Muscle of back (tissue), 13 donors: Measurements from ENCODE around the gene MIDN. TPM values are rescaled to one million over a fixed set of nuclear protein-coding genes. Genes with fewer than 3 reads are reported as not detected.
"Not testable (repeated sequence)": the region's sequence is repeated elsewhere in the genome, so short reads cannot be mapped to it uniquely, and the experiment has no call there.

Source experiments
- DNase-seq, 3 donors: peaks; one replicate each; pipeline versions ENCODE4 v3.0.0 to v3.0.0-alpha.2; 2013
- long read RNA-seq, 9 donors: transcript quantifications; one replicate each; lab custom pipeline, GENCODE V29; 2026
- polyA plus RNA-seq, 10 donors: library from polyadenylated mRNA; unstranded; fragments of 120-200 nt; gene quantifications; one replicate each; pipeline ENCODE4 v1.2.1, GENCODE V29; 2013; ENCODE audit not compliant: insufficient read length in 10 of 10

Gene MIDN
- 10 to 100 TPM; 27.7 to 44.0 (median 33.6) TPM for polyA plus RNA-seq
- long read RNA-seq, donor 1, partial matches to known transcripts: 0 of 6 reads
- long read RNA-seq, donor 1, other reads (novel, unspliced or antisense): 0 of 6 reads
- long read RNA-seq, donor 2, partial matches to known transcripts: 0 of 2 reads
- long read RNA-seq, donor 2, other reads (novel, unspliced or antisense): 0 of 2 reads
- long read RNA-seq, donor 3: 0 reads
- long read RNA-seq, donor 4, partial matches to known transcripts: 0 of 2 reads
- long read RNA-seq, donor 4, other reads (novel, unspliced or antisense): 0 of 2 reads
- long read RNA-seq, donor 5, partial matches to known transcripts: 11 of 13 reads
- long read RNA-seq, donor 5, other reads (novel, unspliced or antisense): 0 of 13 reads
- long read RNA-seq, donor 6, partial matches to known transcripts: 0 of 2 reads
- long read RNA-seq, donor 6, other reads (novel, unspliced or antisense): 0 of 2 reads
- long read RNA-seq, donor 7, partial matches to known transcripts: 8 of 14 reads
- long read RNA-seq, donor 7, other reads (novel, unspliced or antisense): 0 of 14 reads
- long read RNA-seq, donor 8, partial matches to known transcripts: 0 of 4 reads
- long read RNA-seq, donor 8, other reads (novel, unspliced or antisense): 0 of 4 reads
- long read RNA-seq, donor 9: 0 reads

DNA sequence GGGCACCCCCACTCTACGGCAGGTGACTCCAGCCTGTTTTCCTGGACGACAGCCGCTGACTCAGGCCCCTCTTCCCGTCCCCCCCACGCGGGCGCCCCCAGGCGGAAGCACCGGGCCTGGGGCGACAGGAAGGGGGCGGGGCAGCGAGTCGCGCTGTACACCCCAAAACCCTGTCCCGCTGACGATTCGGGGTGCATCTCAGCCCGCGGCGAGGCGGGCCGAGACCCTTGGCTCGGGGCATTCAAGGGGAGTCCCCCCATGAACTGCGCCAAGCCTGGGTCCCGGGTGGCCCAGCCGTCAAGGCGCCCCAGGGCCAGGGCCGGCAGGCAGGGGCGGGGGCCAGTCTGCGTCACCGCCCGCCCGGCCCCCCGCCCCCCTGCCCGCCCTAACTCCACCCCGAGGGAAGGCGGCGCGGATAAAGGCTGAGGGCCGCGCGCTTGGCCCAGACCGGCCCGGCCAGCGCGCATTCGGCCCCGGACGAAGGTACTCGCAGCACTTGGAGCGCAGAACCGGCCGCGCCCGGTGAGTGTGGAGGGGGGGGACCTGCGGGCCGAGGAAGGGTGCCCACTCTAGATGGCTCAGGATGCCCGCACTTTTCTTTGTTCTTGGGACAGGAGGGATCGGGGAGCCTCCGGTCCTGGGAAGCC, at the start of gene MIDN:
TSS of gene MIDN (plus strand) at position 445 of the 647 bp plus-strand sequence. CDS start 1,714 bp downstream, outside the sequence.
- DNase-seq: peak in 2 of 3 donors; percentile 69 to 95

- no peak for DNase-seq
These were observed 48.9 kb upstream of the MIDN start for GRCh38 chr19:1199531-1199930.

GRCh38 chr19:1200614-1201013, 47.8 kb upstream of the MIDN start:
- DNase-seq: not testable (repeated sequence)

DNA sequence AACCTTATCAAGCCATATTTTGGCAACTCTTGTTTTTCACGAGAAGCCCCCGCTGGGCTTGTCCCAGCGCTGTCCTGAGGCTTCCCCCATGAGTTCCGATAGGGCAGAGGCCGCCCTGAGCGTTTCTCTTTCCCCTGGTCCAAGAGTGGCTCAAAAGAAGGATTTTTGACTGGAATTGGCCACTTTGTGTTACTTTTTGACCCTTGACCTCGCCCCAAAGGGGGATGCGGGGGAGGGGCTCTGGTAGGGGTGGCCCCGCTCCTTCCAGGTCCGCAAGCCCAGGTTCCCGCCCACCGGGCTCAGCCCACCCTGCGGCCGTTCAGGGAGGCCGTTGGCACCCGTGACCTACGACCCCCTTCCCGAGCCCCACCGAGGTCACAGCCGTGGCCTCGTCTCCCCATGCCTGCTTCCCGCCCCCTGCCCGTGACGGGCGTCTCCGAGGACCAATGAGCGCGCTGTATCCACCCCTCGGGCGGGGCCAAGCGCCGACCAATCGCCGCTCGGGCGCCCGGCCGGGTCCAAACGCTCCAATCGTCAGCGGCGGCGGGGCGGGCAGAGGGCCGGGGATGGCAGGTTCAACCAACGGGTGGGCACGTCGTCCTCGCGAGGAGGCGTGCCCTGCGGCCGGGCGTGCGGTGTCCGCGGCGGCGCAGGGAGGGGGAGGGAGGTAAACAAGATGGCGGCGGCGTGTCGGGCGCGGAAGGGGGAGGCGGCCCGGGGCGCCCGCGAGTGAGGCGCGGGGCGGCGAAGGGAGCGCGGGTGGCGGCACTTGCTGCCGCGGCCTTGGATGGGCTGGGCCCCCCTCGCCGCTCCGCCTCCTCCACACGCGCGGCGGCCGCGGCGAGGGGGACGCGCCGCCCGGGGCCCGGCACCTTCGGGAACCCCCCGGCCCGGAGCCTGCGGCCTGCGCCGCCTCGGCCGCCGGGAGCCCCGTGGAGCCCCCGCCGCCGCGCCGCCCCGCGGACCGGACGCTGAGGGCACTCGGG, 43.0 kb upstream of the MIDN start, which contains the start of gene STK11:
TSS of gene STK11 (plus strand) at position 665 of the 986 bp plus-strand sequence. CDS start 1,136 bp downstream, outside the sequence.
- DNase-seq: peak; percentile 97 to 99 (median 99)

GRCh38 chr19:1206150-1206863, 42.1 kb upstream of the MIDN start:
- peak in 1 of 3 donors; percentile 59 for DNase-seq

- DNase-seq: peak in 1 of 3 donors; percentile 57
These were observed 41.4 kb upstream of the MIDN start for GRCh38 chr19:1206864-1207450.

GRCh38 chr19:1208830-1209229, 39.6 kb upstream of the MIDN start:
- not testable (repeated sequence) for DNase-seq

GRCh38 chr19:1210227-1210538, 38.2 kb upstream of the MIDN start:
- DNase-seq: no peak

DNA sequence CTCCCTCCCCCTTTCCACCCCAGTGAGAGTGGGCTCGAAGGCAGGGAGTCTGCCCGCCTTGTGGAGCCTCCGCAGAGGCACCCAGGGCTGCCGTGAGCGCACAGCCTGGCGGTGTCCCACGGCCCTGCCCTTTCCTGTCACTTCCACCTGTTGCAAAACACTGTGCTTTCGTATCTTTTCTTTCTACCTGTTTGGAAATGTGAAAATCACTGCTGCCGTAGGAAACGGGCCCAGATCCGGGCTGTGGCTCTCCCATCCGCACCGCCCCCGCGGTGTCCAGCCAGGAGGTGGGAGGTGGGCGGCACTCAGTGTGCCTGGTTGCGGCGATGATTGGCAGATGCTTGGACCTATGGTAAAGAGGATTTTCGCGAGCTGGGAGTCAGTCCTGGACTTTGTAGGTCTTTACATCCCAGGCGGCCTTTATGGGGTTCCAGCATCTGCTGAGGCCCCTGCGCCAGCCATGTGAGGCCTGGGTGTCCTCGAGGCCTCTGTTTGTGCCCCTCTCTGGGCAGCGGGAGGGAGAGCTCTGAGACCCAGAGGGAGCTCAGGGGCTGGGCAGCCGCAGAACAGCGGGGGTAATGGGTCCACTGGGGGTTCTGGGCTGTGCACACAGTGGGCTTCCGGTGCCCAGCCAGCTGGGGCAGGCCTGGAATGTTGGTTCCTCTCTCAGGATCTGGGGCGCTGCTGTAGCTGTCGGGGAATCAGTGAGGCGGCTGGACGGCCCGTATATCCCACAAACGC, 36.7 kb upstream of the MIDN start:
- no peak for DNase-seq

DNA sequence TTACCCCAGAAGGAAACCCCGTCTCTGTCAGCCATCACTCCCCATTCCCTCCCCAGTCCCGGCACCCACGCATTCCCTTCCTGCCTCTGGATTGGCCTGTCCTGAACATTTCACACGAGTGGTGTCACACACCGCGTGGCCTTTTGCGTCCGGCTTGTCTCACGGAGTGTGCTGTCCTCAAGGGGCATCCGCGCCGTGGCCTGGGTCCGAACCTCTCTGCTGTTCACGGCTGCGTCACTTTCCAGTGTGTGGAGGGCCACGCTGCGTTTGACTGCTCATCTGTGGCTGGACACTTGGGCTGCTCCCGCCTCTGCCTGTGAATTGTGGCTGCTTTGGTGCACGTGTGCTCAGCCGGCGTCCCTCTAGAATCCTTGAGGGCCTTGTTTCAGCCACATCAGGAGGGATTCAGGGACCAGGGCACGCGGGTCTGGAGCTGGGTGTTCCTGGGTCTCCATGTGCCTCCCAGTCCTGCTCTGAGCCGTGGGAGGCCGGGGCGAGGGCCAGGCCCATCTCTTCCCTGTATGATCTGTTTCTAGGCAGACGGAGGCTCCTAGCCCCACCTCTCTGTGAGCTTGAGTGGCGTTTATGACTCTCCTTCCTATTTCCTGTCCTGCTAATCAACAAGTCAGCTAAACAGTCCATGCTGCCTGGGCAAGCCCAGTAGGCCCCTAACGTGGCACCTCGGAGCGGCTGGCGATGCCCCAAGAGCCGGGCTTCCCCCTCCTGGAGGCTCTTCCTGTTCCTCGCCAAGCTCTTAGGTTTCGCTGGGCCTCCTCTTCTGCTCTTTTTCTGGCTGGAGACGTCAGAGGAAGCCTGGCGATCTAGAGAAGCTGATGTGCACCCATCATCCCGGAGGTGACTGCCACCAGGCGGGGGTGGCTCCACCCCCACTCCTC, 34.7 kb upstream of the MIDN start:
- DNase-seq: peak in 1 of 3 donors; percentile 75

DNA sequence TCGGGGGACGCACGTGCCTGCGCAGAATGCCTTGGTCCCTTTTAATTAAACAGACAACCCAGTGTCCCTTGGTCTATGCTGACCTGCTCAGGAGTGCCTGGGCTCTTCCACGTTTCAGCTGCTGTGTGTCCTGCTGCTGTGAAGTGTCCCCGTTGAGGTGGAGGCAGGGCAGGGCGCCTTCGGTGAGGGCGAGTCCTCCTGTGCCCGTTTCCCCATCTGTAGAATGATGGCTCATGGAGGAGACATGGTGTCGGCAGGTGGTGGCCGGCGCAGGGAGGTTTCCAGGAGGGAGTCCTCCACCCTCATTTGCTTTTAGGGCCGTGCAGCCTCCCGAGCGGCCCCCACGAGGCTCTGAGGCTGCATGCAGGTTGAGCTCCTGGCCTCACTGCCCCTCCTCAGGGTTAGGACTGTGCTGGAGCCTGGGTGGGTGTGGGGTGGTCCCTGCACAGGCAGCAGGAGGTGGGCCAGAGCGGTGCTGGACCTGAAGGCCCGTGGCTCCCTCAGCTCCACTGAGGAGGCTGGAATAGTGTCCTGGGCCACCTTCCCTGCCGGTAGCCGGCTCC, 34.0 kb upstream of the MIDN start:
- DNase-seq: no peak

DNA sequence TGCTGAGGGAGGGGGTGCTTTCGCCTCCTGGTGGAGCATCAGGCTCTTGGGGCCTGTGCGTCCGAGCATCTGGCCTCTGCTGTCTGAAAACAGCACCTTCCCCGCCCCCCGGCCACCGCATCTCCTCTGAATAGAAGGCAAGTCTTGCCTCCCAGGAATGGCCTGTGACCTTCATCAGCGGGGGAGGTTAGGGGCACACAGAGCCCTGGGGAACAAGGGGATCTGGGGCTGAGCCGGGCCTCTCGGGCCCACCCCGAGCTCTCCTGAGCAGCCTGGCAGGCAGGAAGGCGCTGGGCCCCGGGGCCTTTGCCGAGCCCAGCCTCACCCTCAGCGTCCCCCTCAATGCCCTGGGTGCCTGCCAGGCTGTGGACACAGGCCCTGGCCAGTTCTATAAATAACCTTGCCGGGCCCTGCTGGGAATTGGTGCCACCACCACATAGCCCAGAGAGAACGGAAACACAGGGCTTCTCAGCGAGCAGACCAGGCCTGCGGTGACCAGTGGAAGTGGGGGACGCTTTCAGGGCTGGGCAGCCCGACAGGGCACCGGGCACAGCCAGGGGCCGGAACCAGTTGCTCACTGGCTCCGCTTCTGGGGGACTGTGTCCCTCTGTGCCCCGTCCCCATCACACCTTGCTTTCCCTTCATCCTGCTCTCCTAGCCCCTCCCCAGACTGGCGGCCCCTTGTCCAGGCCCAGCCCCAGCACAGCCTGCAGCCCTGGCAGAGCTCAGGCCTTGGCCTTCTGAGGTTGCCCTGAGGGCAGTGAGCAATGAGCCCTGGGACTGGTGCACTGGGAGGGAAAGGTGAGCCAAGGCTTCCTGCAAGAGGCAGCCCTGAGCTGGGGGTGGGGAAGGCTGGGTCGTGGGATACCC, 33.3 kb upstream of the MIDN start:
- DNase-seq: peak in 1 of 3 donors; percentile 7

GRCh38 chr19:1216756-1217155, 31.6 kb upstream of the MIDN start:
- no peak for DNase-seq

DNA sequence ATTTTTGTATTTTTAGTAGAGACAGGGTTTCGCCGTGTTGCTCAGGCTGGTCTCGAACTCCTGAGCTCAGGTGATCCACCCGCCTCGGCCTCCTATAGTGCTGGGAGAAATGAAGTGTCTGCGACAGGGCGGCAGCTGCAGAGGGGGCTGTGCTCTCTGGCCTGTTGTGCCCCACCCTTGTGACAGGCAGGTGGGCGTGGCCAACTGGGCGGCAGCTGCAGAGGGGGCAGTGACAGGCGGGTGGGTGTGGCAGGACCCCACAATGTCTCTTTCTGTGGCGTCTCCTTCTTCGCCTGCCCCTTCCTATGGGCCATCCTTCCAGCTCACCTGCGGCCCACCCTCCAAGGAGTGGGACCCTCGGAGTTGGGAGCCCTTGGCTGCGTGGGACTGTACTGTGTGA, 31.0 kb upstream of the MIDN start:
- DNase-seq: peak in 1 of 3 donors; percentile 62

GRCh38 chr19:1218751-1219567, 29.4 kb upstream of the MIDN start:
- DNase-seq: no peak
